Measurements from ENCODE around the gene KAT2A.
A peak's percentile ranks its signal among the peaks of the same experiment; 100 is the strongest.

Gene KAT2A

DNA sequence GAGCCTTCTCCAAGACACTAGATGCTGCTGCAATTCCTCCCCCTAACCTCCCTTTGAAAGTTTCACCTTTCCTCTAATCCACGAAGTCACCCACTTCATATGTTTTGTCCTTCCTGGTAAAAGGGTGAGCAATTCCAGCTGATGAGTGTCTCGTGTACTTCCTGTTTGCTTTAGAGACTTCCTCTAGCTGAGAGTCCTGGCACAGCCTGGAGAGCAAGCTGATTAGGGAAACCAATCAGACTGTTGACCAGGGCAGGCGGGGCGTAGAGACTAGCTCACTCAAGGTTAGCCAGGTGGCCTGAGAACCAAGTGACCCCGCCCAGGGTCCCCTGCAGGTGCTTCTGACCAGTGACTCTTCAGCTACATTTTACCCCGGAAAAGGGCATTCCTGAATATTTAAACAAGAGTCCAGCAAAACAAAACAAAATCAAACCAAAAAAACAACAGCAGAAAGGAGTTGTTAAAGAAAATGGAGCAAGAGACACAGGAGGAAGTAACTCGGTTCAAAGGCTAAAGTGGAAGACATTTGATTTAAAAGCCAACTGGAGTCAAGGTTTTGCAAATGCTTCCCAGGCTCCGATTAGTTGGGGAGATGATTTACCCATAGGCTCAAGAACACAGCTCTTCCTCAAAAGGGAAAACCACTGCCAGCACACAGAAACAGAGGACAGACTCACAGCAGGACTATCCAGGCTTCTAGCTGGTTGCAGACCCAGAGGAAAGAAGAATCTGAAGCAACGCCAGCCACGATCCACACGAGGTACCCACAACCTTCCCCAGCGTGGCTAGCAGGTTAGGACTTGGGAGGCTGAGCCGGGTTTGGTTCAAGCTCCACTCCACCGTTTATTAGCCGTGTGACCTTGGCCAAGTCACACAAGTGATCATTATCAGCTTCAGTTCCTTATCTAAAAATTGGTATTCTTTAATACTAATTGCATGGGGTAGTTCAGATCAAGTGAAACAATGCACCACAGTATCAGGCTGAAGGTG lies 14.8 kb upstream of the KAT2A start:
- peak in 2 of 58 donors; percentile 7 to 11 for DNase-seq

- no peak for DNase-seq
Observed at GRCh38 chr17:42135151-42135550, 14.0 kb upstream of the KAT2A start.

DNA sequence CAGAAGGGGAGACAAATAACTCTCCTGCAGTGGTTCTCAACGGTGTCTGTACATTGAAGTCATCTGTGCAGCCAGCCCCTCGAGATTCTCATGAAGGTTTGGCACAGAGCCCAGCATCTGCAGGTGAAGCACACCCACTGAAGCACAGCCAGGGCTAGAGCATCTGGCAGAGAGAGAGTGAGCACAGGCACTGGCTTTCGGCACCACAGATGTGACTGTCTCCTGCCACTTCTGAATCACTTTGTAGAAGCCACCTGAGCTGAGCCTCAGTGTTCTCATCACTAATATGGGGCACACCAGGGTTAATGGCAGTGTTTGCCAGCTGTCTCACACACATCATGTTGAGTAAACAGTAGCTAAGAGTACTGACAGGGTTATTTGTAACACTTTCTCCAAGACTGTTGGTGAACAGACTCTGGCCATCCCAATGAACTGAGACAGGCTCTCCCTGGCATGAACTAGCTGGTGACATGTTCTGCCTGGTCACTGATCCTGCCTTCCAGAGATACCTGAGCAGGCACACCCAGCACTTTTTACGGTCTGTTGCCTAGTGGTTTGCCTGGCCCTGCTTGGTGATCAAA lies 12.4 kb upstream of the KAT2A start:
- peak in 1 of 58 donors; percentile 21 for DNase-seq

- DNase-seq = peak in 53 of 58 donors; percentile 4 to 88 (median 60)
Observed at GRCh38 chr17:42132941-42133340, 11.8 kb upstream of the KAT2A start.

DNA sequence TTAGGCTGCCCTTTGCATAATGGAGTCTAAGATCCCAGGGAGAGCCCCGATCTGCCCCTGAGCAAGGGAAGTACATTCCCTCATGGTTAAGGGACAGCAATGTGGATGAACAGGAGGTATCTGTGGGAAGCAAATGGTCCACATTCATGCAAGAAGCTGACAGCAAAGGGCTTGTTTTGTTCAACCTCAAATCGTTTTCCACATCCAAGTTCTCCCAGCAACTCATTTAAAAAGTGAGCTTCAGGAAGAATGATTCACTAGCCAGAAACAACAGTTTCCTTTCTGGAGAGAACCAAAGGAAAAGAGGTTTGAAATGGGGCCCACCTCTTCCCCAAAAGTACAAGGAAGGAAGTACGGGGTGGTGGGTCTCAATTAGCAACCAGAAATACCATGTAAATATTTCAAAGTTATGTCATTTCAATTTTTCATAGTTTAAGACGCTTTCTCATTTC lies 10.8 kb upstream of the KAT2A start:
- DNase-seq = no peak

- no peak for DNase-seq
Observed at GRCh38 chr17:42131232-42131631, 10.1 kb upstream of the KAT2A start.

DNA sequence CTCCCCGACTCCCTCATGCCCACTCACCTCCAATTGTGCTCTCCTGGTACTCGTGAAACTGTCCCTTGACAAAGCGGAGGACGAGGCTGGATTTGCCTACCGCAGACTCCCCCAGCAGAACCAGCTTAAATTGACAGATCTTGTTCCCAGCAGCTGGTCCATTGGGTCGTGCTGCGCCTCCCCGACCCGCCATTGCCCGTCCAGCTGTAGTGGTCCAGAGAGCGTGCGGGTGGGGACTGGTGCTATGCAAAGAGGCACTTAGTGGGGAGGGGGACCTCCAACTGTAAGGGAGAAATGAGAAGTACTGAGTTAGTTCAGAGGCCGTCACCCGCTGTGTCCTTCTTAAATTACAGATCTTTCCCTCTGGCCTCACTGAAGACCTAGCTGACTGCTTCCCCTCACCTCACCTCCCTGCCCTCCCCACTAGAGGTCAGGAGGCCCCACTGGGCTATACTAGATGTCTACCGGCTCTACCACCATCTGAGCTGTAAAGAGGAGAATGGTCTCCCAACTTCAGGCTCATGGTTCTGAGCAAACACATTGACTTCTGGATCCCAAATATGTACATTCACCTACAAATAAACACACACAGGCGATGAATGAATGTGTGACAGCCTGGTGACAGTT lies 9.3 kb upstream of the KAT2A start:
- no peak for DNase-seq

- DNase-seq = peak in 16 of 58 donors; percentile 14 to 56 (median 26)
Observed at GRCh38 chr17:42129109-42129837, 8.1 kb upstream of the KAT2A start.

DNA sequence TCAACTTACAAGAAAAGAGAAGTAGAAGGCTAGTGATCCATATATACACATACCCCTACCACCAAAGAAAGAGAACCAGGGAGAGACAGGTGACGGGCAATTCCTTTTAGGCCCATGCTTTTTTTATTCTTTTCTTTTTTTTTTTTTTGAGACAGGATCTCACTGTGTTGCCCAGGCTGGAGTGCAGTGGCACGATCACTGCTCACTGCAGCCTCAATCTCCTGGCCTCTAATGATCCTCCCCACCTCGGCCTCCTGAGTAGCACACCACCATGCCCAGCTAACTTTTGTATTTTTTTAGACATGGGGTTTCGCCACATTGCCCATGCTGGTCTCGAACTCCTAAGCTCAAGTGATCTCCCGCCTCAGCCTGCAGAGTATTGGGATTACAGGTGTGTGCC lies 6.2 kb upstream of the KAT2A start:
- DNase-seq = no peak

- no peak for DNase-seq
Observed at GRCh38 chr17:42126836-42127235, 5.7 kb upstream of the KAT2A start.

DNA sequence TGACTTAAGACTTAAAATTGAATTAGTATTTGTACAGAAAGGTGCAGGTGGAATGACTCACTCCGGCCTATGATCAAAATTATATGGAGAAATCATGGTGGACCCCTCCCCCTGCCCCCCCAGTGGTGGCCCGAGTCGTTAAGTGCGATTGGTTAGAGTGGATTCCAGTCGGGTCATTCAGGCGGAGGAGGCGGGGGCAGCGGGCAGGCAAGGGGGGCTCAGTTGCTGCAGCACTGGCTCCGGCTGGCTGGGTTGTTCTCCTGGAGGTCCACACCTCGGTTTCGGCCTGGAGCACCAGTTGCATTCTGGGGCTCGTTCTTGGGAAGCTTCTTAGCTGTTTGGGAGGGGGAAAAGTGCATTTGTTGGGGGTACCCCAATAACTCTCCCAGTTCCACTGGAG lies 4.4 kb upstream of the KAT2A start:
- no peak for DNase-seq

- DNase-seq = no peak
Observed at GRCh38 chr17:42124256-42124655, 3.1 kb upstream of the KAT2A start.

- DNase-seq = peak in 1 of 58 donors; percentile 5
Observed at GRCh38 chr17:42122371-42123303, 1.5 kb upstream of the KAT2A start, which contains the start of gene HSPB9. TSS of gene HSPB9 (plus strand) at chr17:42122804. CDS start at chr17:42122851, 47 bp downstream.

GRCh38 chr17:42120161-42120769 lies 902 bp downstream of the KAT2A start:
- DNase-seq = no peak

GRCh38 chr17:42119301-42119700 lies 1.9 kb downstream of the KAT2A start:
- no peak for DNase-seq

DNA sequence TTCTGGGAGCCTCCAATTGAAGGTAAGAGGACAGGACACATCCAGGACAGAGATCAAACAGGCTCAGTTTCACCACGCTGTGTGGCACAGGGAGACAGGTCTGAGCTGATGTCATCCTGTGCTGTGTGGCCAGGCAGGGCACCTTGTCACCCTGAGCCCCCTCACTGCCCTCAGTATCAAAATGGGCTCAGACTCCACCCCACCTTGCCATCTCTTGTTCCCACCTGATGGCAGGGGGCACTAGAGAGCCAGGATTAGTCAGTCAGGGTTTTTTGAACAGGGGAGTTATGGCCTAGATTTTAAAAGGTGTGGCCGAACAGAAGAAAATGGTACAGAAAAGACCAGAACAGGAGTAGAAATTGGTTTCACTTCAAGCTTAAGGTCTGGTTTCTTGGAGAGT lies 2.6 kb downstream of the KAT2A start:
- DNase-seq = peak in 1 of 58 donors; percentile 20

DNA sequence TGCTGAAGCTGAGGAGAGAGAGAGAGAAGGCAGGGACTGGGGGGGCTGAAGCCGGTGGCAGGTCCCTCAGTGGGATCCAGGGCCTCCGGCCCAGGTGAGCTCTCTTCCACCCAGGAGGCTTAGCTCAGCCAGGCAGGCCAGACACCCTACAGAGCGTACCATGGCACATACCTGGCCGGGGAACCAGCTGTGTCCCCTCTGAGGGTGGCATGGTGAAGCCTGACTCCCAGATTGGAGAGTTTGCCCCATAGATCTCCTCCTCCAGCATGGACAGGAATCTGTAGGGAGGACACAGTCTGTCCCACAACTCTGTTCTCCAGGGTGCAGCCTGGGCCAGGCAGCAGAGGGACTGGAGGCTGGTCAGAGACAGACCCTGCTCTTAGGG lies 3.0 kb downstream of the KAT2A start:
- DNase-seq = no peak

- no peak for DNase-seq
Observed at GRCh38 chr17:42117397-42118125, 3.6 kb downstream of the KAT2A start.

Data from anterior cingulate cortex (tissue), 58 donors.